Activated B cell treated with CpG ODN at 0.5 μM for 24 hours (primary cell): ENCODE data around the gene KIF26B. TPM values are rescaled to one million over a fixed set of nuclear protein-coding genes. Genes with fewer than 3 reads are reported as not detected.

Experiments used
- ATAC-seq: fragments of 200-7000 bp; cut with Tn5 transposase; one replicate; pipeline ENCODE4 v1.10.0; 2021; ENCODE audit warnings: low read depth, mild to moderate bottlenecking, moderate library complexity
- CTCF ChIA-PET: fragments of 350-600 bp; sonication (Branson Sonifier 250); formaldehyde crosslinking; loops from one replicate; lab custom pipeline; 2021; ENCODE audit warnings: antibody characterized with exemption; lab: Charles Lee
- POLR2A ChIA-PET: fragments of 350-600 bp; sonication (Branson Sonifier 250); formaldehyde crosslinking; loops from one replicate; lab custom pipeline; 2021; ENCODE audit warnings: antibody characterized with exemption; lab: Charles Lee
- DNase-seq: peaks from one replicate; pipeline ENCODE4 v3.0.0; 2022
- H3K27ac Mint-ChIP-seq: one replicate; pipeline ENCODE4 v1.8.0; 2020; ENCODE audit warnings: mixed read lengths
- H3K27me3 Mint-ChIP-seq: one replicate; pipeline ENCODE4 v1.8.0; 2021; ENCODE audit warnings: mixed read lengths
- H3K36me3 Mint-ChIP-seq: one replicate; pipeline ENCODE4 v1.8.0; 2021; ENCODE audit warnings: low read depth, mixed read lengths
- H3K4me1 Mint-ChIP-seq: one replicate; pipeline ENCODE4 v1.8.0; 2021; ENCODE audit warnings: mixed read lengths
- H3K4me3 Mint-ChIP-seq: one replicate; pipeline ENCODE4 v1.8.0; 2020; ENCODE audit warnings: mild to moderate bottlenecking, mixed read lengths
- H3K9me3 Mint-ChIP-seq: one replicate; pipeline ENCODE4 v1.8.0; 2020; ENCODE audit warnings: mixed read lengths
- intact Hi-C: fragments of 100-400 bp; cut with micrococcal nuclease; formaldehyde crosslinking; loops from one replicate; pipeline ENCODE4 v1.15.1; 2024
- total RNA-seq: library from RNA; stranded (reverse); gene quantifications from 2 replicates; pipeline ENCODE4 v1.2.3, GENCODE V29; 2022
- TF ChIP-seq, protein P1 (sequence below): fragments of 200-600 bp; IDR thresholded peaks from one replicate; pipeline ENCODE4 v1.8.0; 2022; ENCODE audit warnings: antibody characterized with exemption, mild to moderate bottlenecking

KIF26B gene
- total RNA-seq, 1 donor from 2014 or later = 1.7 TPM

DNA sequence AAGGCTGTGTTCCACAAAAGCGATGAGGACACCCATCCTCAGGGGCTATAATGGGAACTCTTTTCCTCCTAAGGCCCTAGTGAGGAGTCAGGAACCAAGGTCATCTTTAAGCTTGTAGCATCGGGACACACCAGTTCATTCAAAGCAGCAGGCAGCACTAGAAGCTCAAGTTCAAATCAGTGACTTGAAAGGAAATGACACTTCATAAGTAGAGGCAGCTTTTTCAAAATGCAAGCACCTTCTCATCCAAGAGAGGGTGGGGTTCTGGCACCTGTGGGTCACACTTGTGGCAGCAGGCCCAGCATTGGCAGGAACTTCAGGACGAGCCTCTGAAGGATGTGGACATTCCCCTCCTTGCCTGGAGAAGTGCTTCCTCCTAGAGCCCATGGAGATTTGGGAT is 496.3 kb downstream of the KIF26B start:
- CTCF ChIA-PET = no interaction called here
- POLR2A ChIA-PET = no interaction called here

DNA sequence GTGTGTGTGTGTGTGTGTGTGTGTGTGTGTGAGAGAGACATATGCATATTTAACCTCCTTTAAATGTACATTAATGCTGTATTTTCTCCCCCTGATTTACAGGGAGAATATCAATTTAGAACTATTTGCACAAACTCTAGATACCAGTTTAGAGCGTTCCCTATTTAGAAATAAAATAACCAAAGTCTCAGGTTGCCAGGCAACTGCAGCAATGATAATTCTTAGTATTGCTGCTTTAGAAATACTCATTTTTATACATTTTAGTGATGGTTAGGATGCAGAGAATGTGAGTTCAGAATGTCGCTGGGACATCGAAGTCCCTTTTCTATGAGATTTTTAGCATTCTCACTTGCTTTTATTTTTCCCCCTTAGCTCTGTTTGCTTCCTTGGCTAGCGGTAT is 497.3 kb downstream of the KIF26B start:
- TF ChIP-seq, protein P1, sequence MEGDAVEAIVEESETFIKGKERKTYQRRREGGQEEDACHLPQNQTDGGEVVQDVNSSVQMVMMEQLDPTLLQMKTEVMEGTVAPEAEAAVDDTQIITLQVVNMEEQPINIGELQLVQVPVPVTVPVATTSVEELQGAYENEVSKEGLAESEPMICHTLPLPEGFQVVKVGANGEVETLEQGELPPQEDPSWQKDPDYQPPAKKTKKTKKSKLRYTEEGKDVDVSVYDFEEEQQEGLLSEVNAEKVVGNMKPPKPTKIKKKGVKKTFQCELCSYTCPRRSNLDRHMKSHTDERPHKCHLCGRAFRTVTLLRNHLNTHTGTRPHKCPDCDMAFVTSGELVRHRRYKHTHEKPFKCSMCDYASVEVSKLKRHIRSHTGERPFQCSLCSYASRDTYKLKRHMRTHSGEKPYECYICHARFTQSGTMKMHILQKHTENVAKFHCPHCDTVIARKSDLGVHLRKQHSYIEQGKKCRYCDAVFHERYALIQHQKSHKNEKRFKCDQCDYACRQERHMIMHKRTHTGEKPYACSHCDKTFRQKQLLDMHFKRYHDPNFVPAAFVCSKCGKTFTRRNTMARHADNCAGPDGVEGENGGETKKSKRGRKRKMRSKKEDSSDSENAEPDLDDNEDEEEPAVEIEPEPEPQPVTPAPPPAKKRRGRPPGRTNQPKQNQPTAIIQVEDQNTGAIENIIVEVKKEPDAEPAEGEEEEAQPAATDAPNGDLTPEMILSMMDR = no peak
- intact Hi-C loops = no loop called here
- Mint-ChIP-seq H3K9me3 (no peaks in the 10 kb centered on the region), H3K27ac (no peak overlapping the region), H3K4me1 (peaks cover 2% of the 10 kb centered on the region), H3K4me3 (no peak overlapping the region), H3K27me3 (peaks cover 4% of the 10 kb centered on the region), H3K36me3 (no peaks in the 10 kb centered on the region)
- CTCF ChIA-PET = no interaction called here
- ATAC-seq = no peak
- POLR2A ChIA-PET = no interaction called here
- no peak for DNase-seq

More for the DNA sequence above, 496.3 kb downstream of the KIF26B start:
- no peaks in the 10 kb centered on the region for H3K36me3 Mint-ChIP-seq
- H3K4me1 Mint-ChIP-seq = peaks cover 3% of the 10 kb centered on the region
- H3K9me3 Mint-ChIP-seq = no peaks in the 10 kb centered on the region
- no peak overlapping the region for H3K27ac Mint-ChIP-seq
- no peak for DNase-seq
- TF ChIP-seq, protein P1 = no peak
- H3K4me3 Mint-ChIP-seq = no peak overlapping the region
- no peak for ATAC-seq
- peaks cover 4% of the 10 kb centered on the region for H3K27me3 Mint-ChIP-seq
- intact Hi-C loops = no loop called here

DNA sequence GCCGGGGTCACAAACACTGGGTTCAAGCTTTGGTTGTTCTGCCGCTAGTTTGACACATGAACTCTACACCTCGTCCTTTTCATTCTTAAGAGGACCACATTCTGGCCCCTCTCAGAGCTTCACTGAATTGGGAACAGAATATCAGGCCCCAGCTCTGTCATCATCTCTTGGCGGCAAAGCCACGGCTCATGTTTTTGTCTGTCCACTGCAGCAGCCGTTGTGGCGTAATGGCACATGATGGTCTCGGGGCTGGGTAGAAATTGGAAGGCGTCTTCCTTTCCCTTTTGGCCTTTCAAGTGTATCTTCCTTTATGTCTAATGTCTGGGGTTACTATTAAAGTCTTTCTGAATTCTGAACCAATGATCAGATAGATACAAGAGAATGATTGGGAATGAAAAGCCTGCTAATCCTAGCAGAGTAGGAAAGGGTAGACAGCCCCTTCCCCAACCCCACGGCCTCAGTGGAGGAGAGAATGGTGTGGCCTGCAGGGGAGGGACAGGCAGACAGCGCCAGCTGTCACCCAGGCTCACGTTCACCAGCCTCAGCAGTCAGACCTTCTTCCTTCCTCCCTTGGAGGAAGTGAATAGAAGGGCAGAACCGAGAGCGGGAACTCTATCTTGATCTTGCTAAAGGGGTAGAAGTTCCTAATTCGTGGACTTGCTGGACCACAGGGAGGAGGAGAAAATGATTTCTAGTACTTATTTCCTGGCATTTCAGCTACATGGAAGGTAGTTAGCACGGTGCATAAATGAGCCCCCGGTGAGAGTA is 498.1 kb downstream of the KIF26B start:
- ChIA-PET CTCF (no interaction called here), POLR2A (no interaction called here)
- peaks cover 2% of the 10 kb centered on the region for H3K4me1 Mint-ChIP-seq
- H3K9me3 Mint-ChIP-seq = no peaks in the 10 kb centered on the region
- DNase-seq = no peak
- H3K36me3 Mint-ChIP-seq = no peaks in the 10 kb centered on the region
- no peak overlapping the region for H3K27ac Mint-ChIP-seq
- TF ChIP-seq, protein P1 = no peak
- no peak for ATAC-seq
- no peak overlapping the region for H3K4me3 Mint-ChIP-seq
- intact Hi-C loops = no loop called here
- H3K27me3 Mint-ChIP-seq = peaks cover 4% of the 10 kb centered on the region

DNA sequence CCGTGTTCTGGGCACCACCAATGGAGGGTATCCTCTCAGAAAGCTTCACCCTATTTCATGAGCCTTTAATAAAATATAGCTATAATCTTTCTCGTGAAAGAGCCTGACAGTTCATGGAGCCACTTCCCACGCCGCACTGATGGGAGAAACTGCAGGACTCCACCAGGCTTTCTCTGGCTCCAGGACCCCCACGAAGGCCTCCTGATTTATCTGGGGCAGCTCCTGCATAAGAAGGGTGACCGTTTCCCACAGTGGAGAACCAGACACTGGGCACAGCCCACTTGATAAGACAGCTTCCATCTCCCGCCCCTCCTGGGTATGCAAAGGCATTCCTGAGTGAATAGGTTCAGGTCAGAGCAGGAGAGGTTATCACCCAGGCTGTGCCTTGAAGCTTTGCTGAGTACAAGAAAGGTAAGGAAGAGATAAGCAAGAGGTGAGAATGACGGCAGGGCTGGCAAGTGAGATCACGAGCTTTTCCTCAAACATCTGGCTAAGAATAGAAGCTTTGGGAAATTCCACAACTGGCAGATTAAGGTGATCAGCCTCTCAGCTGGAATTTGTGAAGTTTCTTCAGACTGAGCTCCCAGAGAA is 499.8 kb downstream of the KIF26B start:
- ATAC-seq (no peak), DNase-seq (no peak)
- intact Hi-C loops = no loop called here
- CTCF ChIA-PET = no interaction called here
- Mint-ChIP-seq H3K27me3 (peaks cover 4% of the 10 kb centered on the region), H3K27ac (no peak overlapping the region), H3K36me3 (no peaks in the 10 kb centered on the region), H3K9me3 (no peaks in the 10 kb centered on the region), H3K4me1 (no peaks in the 10 kb centered on the region), H3K4me3 (no peak overlapping the region)
- TF ChIP-seq, protein P1 = no peak
- POLR2A ChIA-PET = no interaction called here

GRCh38 chr1:245656189-245656717 is 501.5 kb downstream of the KIF26B start:
- ChIA-PET POLR2A (no interaction called here), CTCF (no interaction called here)
- DNase-seq (no peak), ATAC-seq (no peak)
- H3K4me3 Mint-ChIP-seq = no peak overlapping the region
- H3K27me3 Mint-ChIP-seq = no peaks in the 10 kb centered on the region
- TF ChIP-seq, protein P1 = no peak
- H3K4me1 Mint-ChIP-seq = no peaks in the 10 kb centered on the region
- no peaks in the 10 kb centered on the region for H3K9me3 Mint-ChIP-seq
- intact Hi-C loops = no loop called here
- no peaks in the 10 kb centered on the region for H3K36me3 Mint-ChIP-seq
- H3K27ac Mint-ChIP-seq = no peak overlapping the region
